ENCODE measurements around the gene PI4KB. TPM values are rescaled to one million over a fixed set of nuclear protein-coding genes. Genes with fewer than 3 reads are reported as not detected.

The PI4KB gene
- polyA plus RNA-seq, 12 donors, result 40.5 to 65.1 (median 50.5) TPM; not detected in 1

DNA sequence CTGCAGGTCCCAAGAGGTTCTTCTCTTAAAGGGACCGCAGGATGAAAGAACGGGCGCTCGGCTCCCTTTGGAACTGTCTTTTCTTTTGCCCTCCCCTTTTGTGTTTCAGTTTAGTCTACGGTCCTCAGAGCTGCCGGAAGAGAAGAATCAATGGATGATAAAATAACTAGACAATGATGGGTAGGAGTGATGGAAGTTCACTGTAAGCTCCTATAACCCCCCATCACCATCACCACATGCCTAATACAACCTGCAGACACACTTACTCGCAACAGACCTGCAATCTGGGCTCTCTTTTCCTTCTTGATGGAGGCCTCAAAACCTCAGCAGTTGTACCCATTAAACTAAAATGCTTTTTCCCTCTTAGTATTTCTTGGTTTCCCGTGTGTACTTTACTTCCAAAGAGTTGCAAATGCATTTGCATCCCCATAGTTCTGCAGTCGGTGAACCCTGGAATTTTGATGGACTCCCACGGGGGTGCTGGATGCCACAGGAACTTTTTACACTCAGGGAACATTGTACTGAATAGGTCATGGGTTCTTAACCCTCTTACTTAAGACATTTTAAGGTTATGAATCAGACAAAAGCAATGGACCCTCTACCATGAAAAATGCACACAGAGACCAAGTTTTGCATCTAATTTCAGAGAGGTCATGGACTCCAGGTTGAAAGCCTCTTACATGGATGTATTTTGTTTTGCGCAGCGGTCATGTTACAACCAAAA, 20.5 kb upstream of the PI4KB start:
- no peak for DNase-seq

DNA sequence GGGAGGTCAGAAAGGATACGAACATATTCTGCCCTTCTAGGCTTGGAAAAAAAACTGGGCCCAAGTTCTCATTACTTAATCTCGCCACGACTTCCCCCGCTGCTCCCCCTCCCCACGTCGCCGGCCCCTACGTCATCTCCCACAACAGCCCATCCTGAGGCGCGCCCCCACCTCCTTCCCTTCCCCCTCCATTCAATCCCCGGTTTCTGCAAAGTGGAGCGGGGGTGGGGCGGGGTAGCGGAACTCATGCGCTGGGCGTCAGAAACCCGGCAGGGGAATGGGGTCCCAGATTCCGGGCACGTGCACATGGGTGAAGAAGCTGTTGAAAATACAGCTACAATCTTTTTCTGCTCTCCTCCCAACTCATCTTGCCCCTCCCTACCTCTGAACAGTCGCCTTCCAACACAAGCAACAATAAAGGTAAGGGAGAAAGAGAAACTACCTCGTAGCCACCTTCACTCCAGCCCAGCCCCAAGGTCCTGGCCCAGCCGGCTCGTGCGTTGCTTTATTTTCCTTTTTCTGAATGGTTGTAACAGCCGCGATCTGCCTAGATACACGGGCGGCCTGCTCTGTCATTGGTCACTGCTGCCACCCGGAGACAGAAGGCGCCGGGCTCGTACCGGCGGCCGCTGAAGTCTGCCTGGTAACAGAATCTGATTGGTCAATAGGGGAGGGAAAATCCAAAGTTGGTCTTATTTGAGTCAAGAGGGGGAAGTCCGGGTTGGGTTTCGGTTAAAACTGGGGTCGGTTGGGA, 19.7 kb upstream of the PI4KB start, which contains the start of gene RFX5:
Gene RFX5, minus strand, starts transcription at position 484 of the 754 bp plus-strand sequence. CDS start 932 bp downstream, outside the sequence.
- peak; percentile 96 for DNase-seq

GRCh38 chr1:151346082-151346768, 19.0 kb upstream of the PI4KB start:
- DNase-seq, result no peak

DNA sequence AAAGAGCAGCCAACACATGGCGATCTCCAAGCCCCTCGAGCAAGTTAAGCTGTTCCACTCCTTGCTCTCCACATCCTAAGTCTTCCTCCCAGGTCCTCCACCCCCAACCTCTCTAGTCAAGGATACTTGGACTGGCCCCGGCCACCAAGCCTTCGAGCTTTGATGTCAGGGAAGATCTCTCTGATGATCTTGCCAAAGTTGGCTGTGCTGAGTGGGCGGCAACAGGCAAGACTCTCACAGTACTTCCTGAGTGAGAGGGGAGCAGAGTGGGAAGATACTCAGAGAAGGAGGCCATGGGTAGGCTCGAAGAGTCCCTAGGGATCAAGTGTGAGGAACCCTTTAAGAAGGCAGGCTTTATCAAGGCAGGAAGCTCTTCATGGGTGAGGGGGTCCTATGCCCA, 17.1 kb upstream of the PI4KB start:
- DNase-seq, result no peak

DNA sequence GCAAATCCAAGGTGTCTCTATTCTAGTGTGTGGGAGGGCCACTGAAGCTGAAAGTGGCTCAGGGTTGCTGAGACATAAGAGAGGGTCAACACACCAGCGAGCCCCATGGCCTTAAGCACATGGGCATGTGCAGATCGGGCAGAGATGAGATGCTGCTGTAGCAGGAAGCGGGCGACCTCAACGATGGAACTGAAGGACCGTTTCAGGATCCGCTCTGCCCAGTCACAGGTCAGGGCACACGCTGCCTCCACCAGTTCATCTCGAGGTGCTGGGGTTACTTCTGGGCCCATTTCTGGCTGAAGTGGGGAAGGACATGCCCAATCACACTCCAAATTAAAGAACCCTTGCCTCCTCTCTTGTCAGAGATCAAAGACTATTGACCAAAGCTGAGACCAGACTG, 16.4 kb upstream of the PI4KB start:
- no peak for DNase-seq

- DNase-seq, result no peak
Measured at GRCh38 chr1:151342569-151342968, 15.4 kb upstream of the PI4KB start.

DNA sequence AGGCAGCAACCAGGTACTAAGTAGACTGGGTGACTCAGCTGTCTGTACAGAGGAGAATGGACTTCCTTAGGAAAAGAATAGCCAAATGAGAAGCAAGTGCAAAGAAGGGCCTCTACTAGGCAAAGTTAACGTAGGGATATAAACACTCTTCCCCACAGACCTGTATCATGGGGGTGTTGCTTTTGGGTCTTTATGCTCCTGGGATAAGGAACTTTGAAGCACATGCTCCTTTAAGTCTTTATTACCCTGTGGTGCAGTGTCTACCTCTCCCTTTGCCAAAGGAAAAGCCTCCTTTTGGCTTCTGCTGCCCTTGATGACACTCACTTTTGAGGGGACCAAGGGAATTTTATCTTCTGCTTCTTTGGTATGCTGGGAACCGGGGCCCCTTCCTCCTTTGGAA, 14.8 kb upstream of the PI4KB start:
- no peak for DNase-seq

- peak; percentile 76 for DNase-seq
Measured at GRCh38 chr1:151340870-151341754, 13.9 kb upstream of the PI4KB start.

DNA sequence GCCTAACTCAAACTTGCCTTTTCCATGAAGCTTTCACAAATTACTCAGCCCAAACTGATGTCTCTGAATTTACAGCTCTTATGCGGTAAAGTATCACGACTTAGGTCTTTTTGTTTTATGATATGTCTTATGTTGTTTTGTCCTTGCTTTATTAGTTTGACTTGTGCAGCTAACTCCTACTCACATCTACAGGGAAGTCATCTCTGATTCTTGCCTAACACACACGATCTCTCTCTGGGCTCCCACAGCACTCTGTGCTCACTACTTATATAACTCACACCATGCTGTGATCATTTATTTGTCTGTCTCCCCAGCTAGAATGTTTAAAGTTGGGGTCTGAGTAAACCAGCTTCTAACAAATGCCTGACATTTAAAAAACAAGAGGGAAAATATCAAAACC, 9.3 kb upstream of the PI4KB start:
- no peak for DNase-seq

DNA sequence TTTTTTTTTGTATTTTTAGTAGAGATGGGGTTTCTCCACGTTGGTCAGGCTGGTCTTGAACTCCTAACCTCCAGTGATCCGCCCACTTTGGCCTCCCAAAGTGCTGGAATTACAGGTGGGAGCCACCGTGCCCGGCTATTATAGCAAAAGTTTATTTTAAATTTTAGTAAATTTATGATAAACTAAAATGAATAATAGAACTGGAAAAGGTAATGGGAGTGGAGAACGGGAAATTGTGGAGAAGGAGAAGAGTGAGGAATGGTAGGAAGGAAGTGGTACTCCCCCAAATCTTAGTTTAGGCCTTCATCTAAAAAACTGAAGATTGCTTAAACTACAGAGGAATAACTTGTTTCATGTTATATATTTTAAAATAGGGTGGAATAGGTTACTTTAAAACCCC, 7.6 kb upstream of the PI4KB start:
- DNase-seq, result no peak

DNA sequence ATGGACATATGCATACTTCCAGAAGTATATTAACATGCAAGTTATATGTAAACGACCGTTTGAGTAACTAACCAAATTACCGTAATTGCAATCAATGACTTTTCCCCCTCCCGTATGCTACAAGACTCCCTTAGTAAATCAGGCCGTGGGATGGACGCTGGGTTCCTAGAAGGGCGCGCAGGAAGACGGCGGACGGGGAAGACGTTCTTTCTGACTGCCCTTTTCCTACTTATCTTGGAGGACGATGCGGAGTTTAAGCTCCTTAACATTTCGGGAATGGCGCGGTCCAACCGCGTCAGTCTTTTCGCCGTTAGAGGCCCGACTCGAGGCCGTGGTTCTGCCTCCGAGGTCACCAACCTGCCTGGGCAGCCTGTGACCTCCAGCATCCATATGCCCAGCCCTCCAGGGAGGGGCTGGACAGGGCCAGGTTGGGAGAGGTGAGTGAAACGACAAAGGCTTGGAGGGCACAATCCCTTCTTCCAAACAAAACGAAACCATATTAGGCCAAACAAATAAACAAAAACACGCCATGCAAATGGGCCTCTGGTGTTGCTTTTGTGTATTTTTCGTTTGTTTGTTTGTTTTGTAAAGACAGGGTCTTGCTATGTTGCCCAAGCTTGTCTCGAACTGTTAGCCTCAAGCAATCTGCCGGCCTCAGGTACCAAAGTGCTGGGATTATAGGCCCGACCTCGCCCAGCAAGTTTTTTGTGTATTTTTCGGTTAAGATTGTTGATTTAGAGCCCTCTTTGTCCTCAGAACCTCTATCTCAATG, 873 bp upstream of the PI4KB start:
- DNase-seq, result no peak

DNA sequence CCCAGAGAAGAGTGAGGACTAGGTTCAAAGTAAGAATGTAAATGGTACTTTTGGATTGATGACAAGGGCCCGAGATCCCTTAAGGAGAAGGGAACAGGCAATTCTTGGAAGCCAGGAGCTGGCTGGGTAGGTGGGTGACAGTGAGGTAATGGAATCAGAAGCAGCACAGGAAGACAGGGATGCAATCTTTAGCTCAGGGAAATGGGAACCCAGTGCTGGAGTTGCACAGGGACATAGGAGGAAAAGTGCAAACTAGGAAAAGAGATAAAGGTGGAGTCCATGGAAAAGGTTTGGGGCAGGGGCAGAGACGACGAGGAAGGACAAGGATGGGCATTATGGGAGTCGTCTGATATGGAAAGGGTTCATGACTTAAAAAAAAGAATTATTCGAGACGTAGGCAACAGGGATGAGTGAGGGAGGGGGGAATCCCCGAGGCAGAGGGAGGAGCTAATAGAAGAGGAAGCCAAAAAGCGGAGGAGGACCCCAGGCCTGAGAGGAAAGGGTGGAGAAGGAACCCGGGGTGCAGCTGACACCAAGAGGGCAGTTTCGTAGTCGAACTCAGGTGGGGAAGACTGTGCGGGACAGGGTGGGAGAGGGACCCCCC, 495 bp downstream of the PI4KB start:
- DNase-seq, result peak; percentile 68

DNA sequence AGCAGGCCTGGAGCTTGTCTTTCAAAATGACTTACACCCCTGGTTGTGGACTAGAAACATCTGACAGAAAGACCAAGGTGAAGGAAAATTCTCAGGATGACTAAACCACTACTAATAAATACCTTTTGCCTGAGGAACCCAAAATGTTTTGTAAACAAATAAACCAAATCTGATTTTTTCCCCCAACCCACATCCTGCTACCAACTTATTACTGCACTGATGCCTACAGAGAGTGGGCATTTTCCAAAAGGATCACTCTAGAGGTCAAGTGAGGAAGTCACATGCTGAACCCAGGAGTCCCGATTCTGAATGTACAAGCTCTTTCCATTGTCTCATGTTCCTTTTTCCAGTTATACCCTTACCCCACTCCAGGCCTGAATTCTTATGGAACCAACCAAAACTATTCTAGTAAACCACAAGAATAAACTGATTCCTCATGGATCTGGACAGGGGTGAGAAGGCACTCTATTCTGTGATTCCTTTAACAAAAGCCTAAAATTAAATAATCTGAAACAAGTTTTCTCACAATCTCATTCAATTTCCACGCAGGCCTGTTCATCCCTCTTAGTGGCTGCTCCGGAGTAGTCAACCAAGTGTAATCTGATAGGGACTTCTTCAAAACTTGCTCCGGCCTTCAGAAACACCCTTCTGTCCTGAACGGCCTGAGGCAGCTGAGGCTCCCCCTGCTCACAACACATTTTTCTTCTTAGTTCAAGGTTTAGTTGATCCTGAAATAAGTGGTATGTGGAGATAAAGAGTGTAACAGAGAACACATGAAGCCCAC, 1.4 kb downstream of the PI4KB start:
- no peak for DNase-seq

DNA sequence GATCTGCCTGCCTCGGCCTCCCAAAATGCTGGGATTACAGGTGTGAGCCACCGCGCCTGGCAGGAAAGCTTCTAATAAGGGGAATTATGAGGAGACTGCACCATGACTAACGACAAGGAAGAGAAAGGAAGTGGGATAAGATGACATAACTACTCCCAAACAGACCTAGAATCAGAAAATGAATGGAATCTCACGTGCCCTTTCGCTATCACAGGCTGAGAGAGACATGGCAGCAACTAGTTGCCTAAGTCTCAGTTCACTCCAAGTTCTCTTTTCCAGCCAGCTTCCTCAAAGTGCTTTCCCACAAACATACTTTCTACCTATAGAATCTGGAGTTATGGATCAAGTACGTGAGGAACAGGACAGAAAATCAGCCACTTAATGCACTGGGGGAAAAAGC, 2.0 kb downstream of the PI4KB start:
- DNase-seq, result no peak

- DNase-seq, result no peak
Measured at GRCh38 chr1:151324390-151324930, 2.8 kb downstream of the PI4KB start.

DNA sequence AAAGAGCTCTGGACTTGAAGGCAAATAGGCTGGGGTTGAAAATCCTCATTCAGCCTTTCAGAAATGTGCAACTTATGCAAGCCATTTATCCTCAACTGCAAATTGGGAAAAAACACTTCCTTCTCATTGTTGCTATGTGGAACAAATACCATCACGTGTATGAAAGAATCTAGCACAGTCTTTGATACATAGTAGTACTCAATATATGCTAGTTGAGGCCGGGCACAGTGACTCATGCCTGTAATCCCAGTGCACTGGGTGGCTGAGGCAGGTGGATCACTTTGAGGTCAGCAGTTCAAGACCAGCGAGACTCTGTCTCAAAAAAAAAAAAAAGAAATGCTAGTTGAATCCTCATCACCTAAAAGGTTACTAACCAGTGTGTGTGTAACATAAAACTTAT, 8.2 kb downstream of the PI4KB start:
- DNase-seq, result no peak

DNA sequence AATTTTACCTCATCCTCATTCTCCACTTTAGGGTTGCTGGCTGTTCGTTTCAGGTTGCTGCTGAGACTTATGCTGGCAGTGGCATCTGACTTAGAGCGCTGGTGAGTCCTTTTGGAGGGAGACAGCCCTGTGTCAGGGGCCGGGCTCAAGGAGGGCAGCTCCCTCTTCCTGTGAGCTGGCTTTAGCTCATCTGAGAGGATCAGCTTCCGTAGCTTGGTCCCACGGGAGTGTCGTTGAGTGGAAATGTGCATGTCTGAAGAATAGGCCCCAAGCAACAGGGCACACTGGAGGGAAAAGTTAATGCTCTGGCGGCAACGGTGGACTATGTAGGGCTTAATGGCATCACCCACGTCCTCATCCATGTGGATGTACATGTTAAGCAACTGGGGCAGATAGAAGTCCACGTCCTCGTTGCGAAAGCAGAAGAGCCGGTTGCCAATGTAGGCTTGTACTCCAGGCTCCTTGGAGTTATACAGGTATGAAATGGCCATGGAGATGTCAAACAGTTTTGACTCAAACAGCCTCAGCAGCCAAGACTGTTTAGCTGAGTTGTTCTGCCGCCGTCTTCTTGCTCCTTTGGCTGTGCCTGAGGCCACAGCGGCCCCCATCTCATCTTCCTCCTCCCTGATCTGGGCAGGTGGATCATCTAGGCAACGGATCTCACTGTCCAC, 11.5 kb downstream of the PI4KB start:
- DNase-seq, result no peak

DNA sequence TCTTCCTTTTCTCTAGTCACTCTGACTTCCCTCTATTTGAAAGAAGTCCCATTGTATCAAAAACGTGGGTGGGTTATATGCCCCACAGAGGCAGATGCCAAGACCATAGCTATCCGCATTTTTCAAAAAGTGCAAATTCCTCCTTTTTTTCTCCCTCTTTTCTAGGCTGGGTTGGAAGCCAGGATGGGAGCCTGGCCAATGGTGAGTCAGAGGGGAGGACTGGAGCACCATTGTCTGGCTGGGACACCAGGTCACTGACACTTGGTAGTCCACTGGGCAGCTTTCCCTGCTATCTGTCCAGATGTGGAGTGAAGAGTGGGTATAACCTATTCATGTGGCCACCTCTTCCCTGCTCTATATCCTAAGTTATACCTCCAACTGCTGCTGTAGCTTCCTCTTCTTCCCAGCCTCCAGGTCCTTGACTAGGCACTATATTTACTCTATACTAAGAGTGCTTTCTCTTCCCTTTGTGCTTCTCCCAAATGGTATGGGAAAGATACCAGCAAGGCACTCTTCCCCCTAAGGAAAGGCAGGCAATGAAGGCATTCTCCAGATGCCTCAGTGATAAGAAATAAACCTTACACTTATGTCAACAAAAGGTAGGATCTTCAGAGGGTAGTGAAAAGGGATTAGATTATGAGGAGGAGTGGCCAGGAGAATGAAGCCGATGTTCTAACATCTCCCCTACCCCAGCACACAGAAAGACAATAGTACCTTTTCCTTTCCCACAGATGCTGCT, 12.9 kb downstream of the PI4KB start:
- DNase-seq, result peak; percentile 60
